ENCODE data around the gene LAMA2.
A peak's percentile ranks its signal among the peaks of the same experiment; 100 is the strongest.

- TF ChIP-seq REST (IDR thresholded peaks at IDR 0.05; ENCODE audit: low read depth), result no peak
- no peak for TF ChIP-seq TCF12 (IDR thresholded peaks at IDR 0.05; ENCODE audit: low read depth)
- TF ChIP-seq YY1 (IDR thresholded peaks at IDR 0.05; ENCODE audit: low read depth), result no peak
- TF ChIP-seq RAD21 (IDR thresholded peaks at IDR 0.05; ENCODE audit: low read depth), result no peak
- TF ChIP-seq TEAD4 (IDR thresholded peaks at IDR 0.05), result no peak
- TF ChIP-seq MAX (IDR thresholded peaks at IDR 0.05), result no peak
- no peak for TF ChIP-seq USF1 (IDR thresholded peaks at IDR 0.05)
- TF ChIP-seq NFIC (IDR thresholded peaks at IDR 0.05), result peak; percentile 67
- no peak for TF ChIP-seq CEBPB (IDR thresholded peaks at IDR 0.05)
These were observed 431.6 kb downstream of the LAMA2 start for GRCh38 chr6:129314575-129314974.
